ENCODE measurements around the gene TTC27.
A peak's percentile ranks its signal among the peaks of the same experiment; 100 is the strongest.

The TTC27 gene

GRCh38 chr2:32758232-32758631 lies 130.4 kb downstream of the TTC27 start:
- DNase-seq, result no peak

DNA sequence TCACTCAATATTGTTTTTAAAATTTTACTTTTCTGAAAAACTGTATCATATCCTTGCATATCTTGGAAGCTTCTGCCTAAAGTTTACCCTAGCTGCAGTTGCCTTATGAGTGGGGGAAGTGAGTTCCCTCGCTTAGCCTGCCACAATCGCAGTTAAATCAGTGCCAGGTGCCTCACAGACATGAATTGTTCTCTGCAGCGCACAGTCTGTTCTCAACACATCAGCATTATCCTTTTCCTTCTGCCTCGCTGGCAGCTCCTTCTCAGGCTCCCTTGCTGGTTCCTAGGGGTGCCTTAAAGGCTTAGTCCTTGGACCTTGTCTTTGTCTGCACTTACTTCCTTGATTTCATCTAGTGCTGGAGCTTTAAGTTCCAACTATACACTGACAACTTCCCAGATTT lies 132.8 kb downstream of the TTC27 start:
- no peak for DNase-seq

GRCh38 chr2:32768387-32769174 lies 140.7 kb downstream of the TTC27 start:
- DNase-seq, result no peak

GRCh38 chr2:32770360-32770759 lies 142.5 kb downstream of the TTC27 start:
- no peak for DNase-seq

DNA sequence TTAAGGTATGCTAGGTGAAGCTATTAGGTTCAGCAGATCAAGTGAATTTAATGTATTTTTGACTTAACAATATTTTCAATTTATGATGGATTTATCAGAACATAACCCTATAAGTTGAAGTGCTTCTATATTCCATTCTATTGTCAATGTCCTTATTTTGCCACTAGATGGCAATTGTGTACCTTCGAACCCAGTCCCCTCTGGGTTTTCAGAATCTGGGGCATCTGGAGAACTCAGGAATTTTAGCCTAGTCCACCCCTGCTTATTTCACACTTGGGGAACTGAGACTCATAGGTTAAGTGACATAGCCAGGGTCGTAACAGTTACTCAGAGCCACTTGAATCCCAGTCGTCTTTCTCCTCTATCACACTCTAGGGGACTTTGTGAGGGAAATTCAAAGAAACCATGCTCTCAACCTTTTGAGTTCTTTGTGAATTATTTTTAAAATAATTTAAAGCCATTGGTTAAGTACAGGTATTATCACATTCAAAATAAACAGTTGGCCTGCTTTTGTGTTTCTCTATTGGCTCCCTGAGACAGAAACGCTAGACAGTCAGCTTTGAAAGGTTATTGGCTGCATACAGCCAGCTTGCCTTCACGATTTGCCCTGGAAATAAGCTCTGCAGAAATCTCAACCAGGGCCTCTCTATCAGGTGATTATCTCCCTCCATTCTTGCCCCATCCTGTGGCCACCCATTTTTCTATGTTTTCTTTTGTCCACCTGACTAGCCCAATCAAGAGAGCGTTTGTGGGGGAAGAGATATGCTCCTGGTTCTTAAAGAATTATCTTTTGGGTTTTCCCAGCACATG lies 145.0 kb downstream of the TTC27 start:
- DNase-seq, result peak; percentile 55

DNA sequence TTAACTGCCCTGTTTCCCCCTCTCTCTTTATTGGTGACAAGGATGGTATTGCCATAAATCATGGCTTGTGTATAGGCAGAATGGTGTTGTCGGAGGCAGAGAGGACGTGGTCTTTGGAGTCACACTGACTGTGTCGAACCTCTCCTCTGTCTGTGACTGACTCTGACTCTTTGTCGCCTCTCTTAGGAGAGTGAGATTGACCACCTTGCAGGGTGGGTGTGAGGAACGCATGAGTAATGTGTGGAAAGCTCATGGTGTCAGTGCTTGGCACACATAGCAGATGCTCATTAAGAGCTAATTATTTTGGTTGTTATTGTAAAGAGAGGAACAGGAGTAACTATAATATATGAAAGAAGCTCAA lies 145.6 kb downstream of the TTC27 start:
- DNase-seq, result no peak

GRCh38 chr2:32775954-32776353 lies 148.1 kb downstream of the TTC27 start:
- no peak for DNase-seq

- no peak for DNase-seq
Observed at GRCh38 chr2:32777714-32778113, 149.9 kb downstream of the TTC27 start.

DNA sequence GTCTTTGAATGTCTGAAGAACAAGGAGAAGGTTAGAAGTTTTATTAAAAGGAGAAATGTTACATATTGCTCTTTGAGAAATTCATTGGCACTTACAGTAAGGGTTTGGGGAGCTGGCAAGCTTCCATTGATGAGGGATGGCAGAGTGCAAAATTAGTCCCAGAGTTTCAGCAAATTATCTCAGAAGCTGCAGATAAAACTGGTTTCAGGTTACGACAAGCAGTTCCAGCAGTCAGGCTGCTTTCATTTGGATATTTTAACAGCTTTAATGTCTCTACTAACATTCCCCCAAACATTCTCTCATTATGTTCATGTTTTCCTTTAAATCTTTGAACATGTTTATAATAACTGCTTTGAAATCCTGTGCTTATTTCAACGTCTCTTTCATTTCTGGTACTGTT lies 153.1 kb downstream of the TTC27 start:
- no peak for DNase-seq

GRCh38 chr2:32783469-32783868 lies 155.6 kb downstream of the TTC27 start:
- no peak for DNase-seq

DNA sequence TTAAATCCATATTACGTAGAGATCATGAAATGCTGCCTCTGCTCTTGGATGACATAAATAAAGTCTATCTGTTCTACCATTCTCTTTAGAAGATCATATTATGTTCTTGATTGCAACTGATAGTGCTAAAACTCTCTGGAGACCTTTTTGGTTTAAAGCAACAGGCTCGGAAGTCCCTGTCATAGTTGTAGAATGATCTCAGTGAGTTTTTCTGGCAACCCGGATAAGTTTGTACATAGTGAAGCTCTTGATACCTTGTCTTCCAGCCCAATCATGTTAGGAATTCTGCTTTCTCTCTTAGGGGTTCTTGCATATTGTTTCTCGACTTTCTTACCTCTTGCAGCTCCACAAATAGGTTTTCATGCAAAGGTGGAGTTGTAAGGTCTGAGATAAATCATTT lies 156.1 kb downstream of the TTC27 start:
- DNase-seq, result no peak

- no peak for DNase-seq
Observed at GRCh38 chr2:32787207-32787606, 159.4 kb downstream of the TTC27 start.

DNA sequence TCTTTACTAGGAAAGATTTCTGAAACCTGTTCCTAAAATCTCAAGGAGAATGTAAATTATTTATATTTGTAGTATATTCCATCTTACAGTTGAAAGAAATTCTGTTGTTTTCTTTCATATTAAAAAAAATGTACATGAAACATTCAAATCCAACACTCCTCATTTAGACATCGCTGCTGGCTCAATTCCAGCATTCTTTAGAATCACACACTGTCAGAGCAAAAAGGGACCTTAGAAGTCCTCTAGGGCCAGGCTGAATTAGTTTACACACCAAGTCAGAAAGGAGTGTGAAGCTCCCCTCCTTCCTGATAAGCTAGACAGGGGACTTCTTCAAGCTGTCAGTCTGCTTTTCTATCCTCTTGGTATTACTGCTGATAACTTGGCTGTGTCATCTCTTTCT lies 160.3 kb downstream of the TTC27 start:
- DNase-seq, result no peak

DNA sequence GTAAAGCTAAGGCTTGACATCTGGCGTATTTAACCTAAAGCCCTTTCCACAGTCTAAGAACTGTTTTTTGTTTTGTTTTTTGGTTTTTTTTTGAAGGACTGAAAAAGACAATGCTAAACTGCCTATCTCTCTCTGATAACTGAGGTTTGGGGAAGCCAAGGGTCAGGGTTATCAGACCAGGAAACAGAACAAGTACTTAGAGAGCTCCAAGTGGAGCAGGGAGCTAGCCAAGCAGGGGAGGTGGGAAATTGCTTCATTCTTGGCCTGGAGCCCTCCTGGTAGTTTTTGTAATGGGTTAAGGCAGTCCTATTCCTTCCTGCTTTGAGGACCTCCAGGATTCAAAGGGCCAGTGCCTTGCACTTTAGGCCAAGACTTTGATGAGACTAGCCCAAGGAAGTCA lies 164.6 kb downstream of the TTC27 start:
- no peak for DNase-seq

DNA sequence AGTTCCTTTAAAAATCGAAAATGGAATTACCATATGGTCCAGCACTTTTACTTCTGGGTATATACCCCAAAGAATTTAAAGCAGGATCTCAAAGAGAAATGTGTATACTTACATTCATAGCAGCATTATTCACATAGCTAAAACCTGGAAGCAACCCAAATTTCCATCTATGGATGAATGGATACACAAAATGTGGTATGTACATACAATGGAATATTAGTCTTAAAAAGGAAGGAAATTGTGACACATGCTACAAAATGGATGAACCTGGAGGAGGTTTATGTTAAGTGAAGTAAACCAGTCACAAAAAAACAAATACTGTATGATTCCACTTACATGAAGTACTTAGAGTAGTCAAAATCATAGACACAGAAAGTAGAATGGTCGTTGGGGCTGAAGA lies 171.0 kb downstream of the TTC27 start:
- no peak for DNase-seq

DNA sequence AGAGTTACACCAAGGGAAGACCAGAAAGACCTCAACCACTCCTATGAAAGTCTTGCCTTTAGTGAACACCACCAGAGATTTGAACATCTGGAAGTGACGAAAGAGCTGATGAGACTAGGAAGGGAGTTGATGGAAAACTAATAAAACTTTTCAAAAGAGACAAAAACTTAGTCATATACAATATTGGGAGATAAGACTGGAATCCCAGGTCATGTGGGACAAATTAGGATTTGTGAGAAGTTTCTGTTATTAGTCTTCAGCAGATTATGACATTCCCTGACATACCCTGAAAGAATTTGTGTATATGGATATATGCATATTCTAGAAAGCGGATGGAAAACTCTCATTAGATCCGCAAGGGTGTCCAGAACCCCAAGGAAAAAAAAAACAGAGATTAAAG lies 173.9 kb downstream of the TTC27 start:
- no peak for DNase-seq

GRCh38 chr2:32802877-32803276 lies 175.0 kb downstream of the TTC27 start:
- DNase-seq, result no peak

GRCh38 chr2:32804205-32804604 lies 176.4 kb downstream of the TTC27 start:
- DNase-seq, result no peak

DNA sequence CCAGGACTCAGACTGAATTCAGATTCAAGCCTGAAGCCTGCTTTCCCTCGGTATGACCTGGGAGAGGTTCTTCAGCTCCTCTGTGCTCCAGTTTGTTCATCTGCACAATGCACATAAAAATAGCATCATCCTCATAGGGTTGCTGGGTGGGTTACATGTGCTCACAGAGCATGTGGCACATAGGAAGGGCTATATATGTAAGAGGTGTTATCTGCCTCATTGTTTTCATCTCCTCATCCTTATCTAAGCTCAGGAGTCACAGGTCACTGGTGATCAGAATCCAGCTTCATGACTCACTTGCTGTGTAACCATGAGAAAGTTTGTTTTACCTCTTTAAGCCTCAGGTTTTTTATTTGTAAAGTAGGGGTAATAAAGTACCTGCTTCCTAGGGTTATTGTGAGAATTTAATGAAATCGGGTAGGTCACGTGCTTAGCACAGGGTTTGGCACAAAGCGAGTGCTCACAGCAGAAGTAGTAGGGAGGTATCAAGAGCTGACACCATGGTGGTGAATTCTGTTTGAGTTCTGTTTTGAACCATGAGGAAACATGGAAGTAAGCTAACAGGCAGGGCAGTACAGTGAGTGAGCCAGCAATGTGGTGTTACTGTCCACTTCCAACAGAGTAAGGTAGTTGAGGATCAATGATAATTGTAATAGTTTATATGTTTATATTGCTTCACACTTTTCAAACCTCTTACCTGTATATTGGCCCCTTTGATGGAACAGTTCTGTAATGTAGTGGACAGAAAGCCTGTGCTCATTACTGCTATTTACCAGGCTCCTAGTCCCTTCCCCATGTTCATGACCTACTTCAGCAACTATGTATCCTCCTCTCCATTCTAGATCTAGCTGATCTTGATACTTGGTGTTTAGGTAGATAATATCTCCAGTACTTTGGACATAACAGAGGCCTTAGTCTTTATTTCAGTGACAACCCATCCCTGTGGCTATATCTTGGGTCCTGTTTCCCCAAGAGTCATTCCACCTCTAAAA lies 177.6 kb downstream of the TTC27 start:
- no peak for DNase-seq

GRCh38 chr2:32806857-32807256 lies 179.0 kb downstream of the TTC27 start:
- DNase-seq, result no peak

DNA sequence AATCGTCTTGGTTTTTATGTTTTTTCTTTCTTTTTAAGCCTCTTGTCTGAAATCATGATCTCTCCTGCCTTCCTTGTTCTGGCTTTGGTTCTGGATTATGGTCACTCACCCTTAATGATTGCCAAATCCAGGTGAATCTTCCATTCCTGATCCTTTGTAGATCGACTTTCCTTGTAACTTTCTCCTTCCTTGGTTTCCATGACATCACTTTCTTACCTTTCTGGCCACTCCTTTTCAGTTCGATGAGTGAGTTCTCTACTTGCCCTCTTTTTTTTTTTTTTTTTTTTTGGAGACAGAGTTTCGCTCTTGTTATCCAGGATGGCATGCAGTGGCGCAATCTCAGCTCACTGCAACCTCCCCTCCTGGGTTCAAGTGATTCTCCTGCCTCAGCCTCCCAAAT lies 179.8 kb downstream of the TTC27 start:
- DNase-seq, result no peak

- DNase-seq, result no peak
Observed at GRCh38 chr2:32810909-32811495, 183.2 kb downstream of the TTC27 start.

- no peak for DNase-seq
Observed at GRCh38 chr2:32811696-32812095, 183.8 kb downstream of the TTC27 start.

All from HCEC 1CT (cell line).